LHCN-M2 (cell line): Measurements from ENCODE around the gene CFAP46. TPM values are rescaled to one million over a fixed set of nuclear protein-coding genes. Genes with fewer than 3 reads are reported as not detected.
"Not testable (repeated sequence)": the region's sequence is repeated elsewhere in the genome, so short reads cannot be mapped to it uniquely, and the experiment has no call there.

ENCODE experiments used
- DNase-seq: peaks from one replicate; pipeline ENCODE4 v3.0.0-alpha.2; 2012; ENCODE audit warnings: low read depth
- total RNA-seq: library from RNA; depleted of rRNA; stranded (reverse); fragments of >200 nt; gene quantifications from 2 replicates; pipeline ENCODE4 v1.2.3, GENCODE V29; 2014

The CFAP46 gene
- total RNA-seq, 1 experiment from 2014 or later: not detected

- DNase-seq: no peak
Observed at GRCh38 chr10:132914732-132915131, 27.6 kb downstream of the CFAP46 start.

- no peak for DNase-seq
Observed at GRCh38 chr10:132913559-132914115, 28.7 kb downstream of the CFAP46 start.

- no peak for DNase-seq
Observed at GRCh38 chr10:132912713-132913558, 29.4 kb downstream of the CFAP46 start.

- DNase-seq: no peak
Observed at GRCh38 chr10:132912225-132912712, 30.1 kb downstream of the CFAP46 start.

- DNase-seq: no peak
Observed at GRCh38 chr10:132911786-132912097, 30.6 kb downstream of the CFAP46 start.

GRCh38 chr10:132910901-132911785 is 31.2 kb downstream of the CFAP46 start:
- no peak for DNase-seq

GRCh38 chr10:132910186-132910880 is 32.0 kb downstream of the CFAP46 start:
- DNase-seq: no peak

- DNase-seq: no peak
Observed at GRCh38 chr10:132909491-132910071, 32.8 kb downstream of the CFAP46 start.

- DNase-seq: no peak
Observed at GRCh38 chr10:132908621-132909295, 33.6 kb downstream of the CFAP46 start.

- no peak for DNase-seq
Observed at GRCh38 chr10:132907821-132908620, 34.3 kb downstream of the CFAP46 start.

- DNase-seq: no peak
Observed at GRCh38 chr10:132906836-132907235, 35.5 kb downstream of the CFAP46 start.

GRCh38 chr10:132906106-132906505 is 36.3 kb downstream of the CFAP46 start:
- DNase-seq: no peak

GRCh38 chr10:132905661-132906060 is 36.7 kb downstream of the CFAP46 start:
- DNase-seq: no peak

GRCh38 chr10:132904814-132905649 is 37.3 kb downstream of the CFAP46 start:
- DNase-seq: no peak

GRCh38 chr10:132904181-132904813 is 38.1 kb downstream of the CFAP46 start:
- peak; percentile 3 for DNase-seq

GRCh38 chr10:132902656-132903575 is 39.5 kb downstream of the CFAP46 start:
- not testable (repeated sequence) for DNase-seq

GRCh38 chr10:132901351-132901750 is 41.0 kb downstream of the CFAP46 start:
- DNase-seq: no peak
